SIG-M5 (cell line): ENCODE measurements around the gene TRANK1.

Experiments used
- DNase-seq: peaks from one replicate; lab custom pipeline; 2025; lab: John Stamatoyannopoulos, UW

The TRANK1 gene

GRCh38 chr3:36800533-36801116, 144.2 kb downstream of the TRANK1 start:
- DNase-seq: no peak

GRCh38 chr3:36796881-36797280, 148.0 kb downstream of the TRANK1 start:
- DNase-seq: no peak

GRCh38 chr3:36796161-36796560, 148.7 kb downstream of the TRANK1 start:
- DNase-seq: no peak

- DNase-seq: no peak
Observed at GRCh38 chr3:36795622-36796021, 149.2 kb downstream of the TRANK1 start.

- DNase-seq: no peak
Observed at GRCh38 chr3:36792342-36792741, 152.5 kb downstream of the TRANK1 start.

- DNase-seq: no peak
Observed at GRCh38 chr3:36790765-36791164, 154.1 kb downstream of the TRANK1 start.

GRCh38 chr3:36786921-36787890, 157.6 kb downstream of the TRANK1 start:
- DNase-seq: peak; percentile 47

- DNase-seq: no peak
Observed at GRCh38 chr3:36784138-36784635, 160.7 kb downstream of the TRANK1 start.

- no peak for DNase-seq
Observed at GRCh38 chr3:36777424-36778218, 167.2 kb downstream of the TRANK1 start.
